Measurements from ENCODE around the gene NSDHL.

DNA sequence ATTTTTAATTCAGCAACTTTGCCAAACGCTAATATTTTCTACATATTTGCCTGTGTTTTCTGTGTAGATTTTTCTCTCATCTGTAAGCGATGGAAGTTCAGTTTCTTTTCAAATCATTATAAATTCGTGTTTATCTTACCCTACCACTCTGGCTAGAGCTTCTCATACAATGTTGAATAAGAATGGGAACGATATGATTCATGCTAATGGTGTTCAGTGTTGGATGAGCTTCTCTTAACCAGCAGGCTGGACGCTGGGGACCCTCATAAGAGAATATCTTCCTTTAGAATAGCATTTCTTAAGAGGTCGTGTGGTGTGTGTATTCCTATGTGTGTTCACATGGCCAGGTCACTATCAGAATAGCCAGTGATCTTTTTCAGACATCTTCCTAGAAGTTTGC lies 31.0 kb downstream of the NSDHL start:
- TF ChIP-seq EZH2 (IDR thresholded peaks at IDR 0.05; ENCODE audit: borderline replicate concordance, low read length), result no peak
- TF ChIP-seq, protein P1, sequence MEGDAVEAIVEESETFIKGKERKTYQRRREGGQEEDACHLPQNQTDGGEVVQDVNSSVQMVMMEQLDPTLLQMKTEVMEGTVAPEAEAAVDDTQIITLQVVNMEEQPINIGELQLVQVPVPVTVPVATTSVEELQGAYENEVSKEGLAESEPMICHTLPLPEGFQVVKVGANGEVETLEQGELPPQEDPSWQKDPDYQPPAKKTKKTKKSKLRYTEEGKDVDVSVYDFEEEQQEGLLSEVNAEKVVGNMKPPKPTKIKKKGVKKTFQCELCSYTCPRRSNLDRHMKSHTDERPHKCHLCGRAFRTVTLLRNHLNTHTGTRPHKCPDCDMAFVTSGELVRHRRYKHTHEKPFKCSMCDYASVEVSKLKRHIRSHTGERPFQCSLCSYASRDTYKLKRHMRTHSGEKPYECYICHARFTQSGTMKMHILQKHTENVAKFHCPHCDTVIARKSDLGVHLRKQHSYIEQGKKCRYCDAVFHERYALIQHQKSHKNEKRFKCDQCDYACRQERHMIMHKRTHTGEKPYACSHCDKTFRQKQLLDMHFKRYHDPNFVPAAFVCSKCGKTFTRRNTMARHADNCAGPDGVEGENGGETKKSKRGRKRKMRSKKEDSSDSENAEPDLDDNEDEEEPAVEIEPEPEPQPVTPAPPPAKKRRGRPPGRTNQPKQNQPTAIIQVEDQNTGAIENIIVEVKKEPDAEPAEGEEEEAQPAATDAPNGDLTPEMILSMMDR (conservative IDR thresholded peaks at IDR 0.05 in 1 of 2, IDR thresholded peaks at IDR 0.05 in 1 of 2; ENCODE audit: extremely low read depth in 1 of 2, insufficient read depth in 1 of 2, low read depth in 1 of 2, low read length in 2 of 2), result no peak
